HTERT RPE-1 (cell line): ENCODE data around the gene UBXN6.

Experiments used
- in situ Hi-C: fragments of 300-500 bp; cut with MboI; formaldehyde crosslinking; loops from 4 replicates; pipeline ENCODE4 v1.14.3; 2020; ENCODE audit warnings: low sequenced_read_pairs

The UBXN6 gene

DNA sequence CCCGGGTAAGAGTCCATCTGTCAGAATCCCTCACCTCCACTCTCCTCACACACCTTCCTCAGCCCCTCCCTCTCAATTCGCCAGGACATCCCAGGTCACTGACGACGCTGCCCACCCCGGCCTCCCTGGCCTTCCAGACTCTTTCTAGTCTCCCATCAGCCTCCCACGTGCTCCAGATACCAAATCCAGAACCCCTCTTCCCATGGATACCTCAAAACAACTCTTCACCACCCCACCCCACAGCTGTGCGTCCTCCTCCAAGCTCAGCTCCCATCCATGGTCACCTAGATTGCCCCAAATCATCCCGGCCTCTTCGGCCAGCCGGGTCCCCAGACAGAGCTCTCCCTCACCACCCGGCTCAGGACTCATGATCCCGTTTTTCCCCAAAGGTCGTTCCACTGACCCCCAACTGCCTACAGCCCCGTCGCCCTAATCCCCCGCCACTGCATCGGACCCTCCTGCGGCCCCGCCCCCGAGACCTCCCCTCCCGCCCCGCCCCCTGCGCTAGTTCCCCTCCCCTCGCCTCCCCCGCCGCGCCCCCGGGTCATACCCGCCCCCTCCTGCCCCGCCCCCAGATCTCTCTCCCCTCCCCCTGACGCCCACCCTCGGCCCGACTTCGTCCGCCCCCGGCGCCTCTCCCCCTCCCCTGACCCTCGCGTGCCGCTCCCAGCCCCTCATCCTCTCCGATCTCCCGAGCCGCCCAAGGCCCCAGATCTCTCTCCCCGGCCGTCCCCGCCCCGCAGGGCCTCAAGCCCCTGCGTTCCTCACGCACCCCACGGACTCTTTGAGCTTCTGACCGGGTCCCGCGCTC is 546 bp downstream of the UBXN6 start:
- in situ Hi-C loops, result no loop called here

GRCh38 chr19:4456476-4456842 is 1.1 kb downstream of the UBXN6 start:
- in situ Hi-C loops, result no loop called here

DNA sequence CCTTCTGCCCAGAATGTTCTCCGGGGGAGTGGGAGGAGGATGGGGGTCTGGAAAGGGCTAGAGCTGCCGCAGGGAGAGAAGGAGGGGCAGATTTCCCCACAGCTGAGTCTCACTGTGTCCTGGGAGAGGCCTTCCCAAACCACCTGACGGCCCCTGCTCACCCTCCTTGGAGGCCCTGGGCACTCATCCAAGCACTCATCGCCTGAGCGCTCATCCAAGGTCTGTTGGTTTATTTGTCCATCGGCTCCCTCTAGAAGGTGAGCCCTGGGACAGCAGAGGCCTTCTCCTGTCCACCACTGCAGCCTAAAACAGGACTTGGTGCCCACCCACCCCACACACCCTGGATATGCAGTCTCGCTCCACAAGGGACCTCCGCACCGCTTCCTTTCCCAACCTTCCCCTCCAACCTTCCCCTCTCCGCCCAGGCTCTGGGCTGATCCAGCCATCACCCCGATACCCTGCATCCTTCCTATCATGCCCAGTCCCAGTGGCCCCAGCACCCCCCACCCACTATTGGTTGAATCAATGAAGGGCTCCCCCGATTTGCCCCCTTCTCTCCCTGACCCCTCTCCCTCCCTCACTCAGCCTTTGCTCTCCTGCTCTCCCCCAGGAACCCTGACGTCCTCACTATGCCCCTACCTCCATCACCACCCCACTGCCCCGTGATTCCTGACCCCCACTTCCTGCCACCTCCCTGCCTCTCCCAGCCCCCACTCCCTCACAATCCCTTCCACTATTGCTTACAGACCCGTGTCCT is 1.7 kb downstream of the UBXN6 start:
- in situ Hi-C loops, result no loop called here

DNA sequence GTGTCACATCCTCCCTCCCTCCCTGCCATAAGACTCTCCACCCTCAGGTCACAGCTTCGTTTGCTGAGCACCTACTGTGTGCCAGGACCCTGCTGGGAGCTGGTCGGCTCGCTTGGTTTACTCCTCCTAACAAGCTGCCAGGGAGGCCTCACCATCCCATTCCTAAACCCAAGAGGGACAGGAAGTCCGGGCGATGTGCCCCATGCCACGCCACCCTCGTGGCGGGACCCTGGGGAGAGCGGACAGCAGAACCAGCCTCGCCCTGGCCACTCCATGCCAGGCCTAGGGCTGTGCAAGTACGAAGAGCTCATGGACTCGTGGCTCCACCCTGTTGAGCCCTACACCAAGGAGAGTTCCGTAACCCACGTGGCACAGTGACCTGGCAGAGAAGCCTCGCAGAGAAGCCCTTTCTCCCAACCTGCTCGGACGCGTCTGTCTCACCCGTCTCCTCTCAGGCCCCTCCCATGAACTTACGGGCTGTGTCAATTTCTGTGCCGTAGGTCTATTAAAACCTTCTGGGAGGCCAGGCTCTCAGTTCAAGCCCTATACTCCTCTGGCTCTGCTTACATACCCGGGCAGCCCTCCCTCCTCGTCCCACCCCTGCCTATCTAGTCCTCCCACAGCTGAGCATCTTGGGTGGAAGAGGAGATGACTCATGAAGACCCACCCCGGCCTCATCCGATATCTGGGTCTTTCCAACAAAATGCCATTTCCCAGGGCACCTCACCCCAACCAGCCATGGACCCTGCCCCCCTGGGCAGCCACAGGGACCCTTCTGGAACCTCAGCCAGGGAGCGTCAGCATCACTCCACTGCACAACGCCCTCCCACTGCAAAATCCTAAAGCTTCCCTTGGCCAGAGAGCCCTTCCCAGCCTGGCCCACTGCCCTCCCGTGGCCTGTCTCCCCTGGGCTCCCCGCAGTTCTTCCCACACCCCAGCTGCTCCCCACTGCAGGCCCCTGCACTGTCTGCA is 2.6 kb downstream of the UBXN6 start:
- in situ Hi-C loops, result no loop called here

GRCh38 chr19:4453232-4454179 is 4.1 kb downstream of the UBXN6 start:
- in situ Hi-C loops, result no loop called here

GRCh38 chr19:4452230-4452990 is 5.2 kb downstream of the UBXN6 start:
- in situ Hi-C loops, result no loop called here

- in situ Hi-C loops, result no loop called here
Observed at GRCh38 chr19:4449639-4450028, 8.0 kb downstream of the UBXN6 start.

DNA sequence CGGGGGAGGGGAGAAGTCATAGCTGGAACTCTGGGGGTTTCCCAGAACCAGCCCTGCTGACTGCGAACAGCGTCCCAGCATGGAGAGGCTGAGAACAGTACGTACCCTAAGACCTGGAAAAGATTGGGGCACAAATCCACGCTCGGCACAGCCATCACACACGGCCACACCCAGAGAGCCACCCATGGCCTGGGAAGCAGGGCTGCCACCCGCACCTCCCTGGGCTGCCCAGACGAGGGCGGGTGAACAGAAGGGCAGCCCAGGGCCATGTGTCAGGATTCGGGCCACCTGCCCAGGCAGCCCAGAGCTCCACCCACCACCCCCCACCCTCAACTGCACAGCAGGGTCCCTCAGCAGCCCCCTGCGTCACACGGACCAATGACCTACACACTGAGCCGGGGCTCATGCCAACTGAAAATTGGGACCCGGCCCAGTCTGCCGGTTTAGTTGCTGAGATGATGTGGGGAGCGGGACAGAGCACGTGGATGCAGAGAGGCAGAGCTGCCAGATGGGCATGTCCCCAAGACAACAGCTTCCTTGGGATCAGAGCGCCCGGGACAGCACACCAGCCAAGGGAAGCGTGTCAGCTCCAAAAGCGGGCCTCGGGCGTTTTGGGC is 8.5 kb downstream of the UBXN6 start:
- in situ Hi-C loops, result no loop called here

DNA sequence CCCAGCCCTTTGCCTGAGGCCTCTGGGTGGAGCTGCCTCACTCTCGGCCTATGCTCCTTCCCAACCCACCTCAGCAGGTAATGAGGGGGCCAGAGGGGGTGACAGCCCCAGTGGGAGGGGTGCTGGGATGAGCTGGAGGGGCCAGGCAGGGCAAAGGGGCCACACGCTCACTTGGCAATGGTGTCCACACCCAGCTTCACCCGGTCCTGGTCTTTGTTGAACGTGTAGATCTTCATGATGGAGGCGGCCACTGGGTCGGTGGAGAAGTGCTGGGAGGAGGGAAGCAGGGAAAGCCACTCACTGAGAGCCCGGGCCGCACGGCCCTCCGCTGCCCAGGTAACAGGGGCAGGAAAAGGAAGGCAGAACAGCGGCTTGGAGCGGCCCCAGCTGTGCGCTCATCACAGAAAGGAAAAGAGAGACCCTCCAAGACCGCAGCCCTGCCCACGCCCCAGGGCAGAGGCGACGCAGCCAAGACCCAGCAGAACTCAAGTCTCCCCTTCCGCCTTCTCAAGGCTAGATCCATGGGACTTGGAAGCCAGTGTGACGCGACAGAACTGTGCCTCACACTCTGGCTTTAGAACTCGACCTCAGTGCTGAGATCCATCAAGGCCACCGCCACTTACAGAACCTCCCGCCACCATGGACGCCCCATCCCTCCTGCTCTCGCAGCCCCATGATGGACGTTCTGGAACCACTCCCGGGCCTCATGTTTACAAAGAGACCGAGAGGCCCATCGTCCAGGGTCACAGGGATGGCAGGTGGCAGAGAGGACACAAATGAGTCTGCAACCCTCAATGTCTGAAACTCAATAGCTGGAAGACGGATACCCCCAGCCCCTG is 9.2 kb downstream of the UBXN6 start:
- in situ Hi-C loops, result no loop called here

GRCh38 chr19:4447327-4448146 is 10.1 kb downstream of the UBXN6 start:
- in situ Hi-C loops, result no loop called here

GRCh38 chr19:4446704-4447200 is 10.8 kb downstream of the UBXN6 start:
- in situ Hi-C loops, result no loop called here

DNA sequence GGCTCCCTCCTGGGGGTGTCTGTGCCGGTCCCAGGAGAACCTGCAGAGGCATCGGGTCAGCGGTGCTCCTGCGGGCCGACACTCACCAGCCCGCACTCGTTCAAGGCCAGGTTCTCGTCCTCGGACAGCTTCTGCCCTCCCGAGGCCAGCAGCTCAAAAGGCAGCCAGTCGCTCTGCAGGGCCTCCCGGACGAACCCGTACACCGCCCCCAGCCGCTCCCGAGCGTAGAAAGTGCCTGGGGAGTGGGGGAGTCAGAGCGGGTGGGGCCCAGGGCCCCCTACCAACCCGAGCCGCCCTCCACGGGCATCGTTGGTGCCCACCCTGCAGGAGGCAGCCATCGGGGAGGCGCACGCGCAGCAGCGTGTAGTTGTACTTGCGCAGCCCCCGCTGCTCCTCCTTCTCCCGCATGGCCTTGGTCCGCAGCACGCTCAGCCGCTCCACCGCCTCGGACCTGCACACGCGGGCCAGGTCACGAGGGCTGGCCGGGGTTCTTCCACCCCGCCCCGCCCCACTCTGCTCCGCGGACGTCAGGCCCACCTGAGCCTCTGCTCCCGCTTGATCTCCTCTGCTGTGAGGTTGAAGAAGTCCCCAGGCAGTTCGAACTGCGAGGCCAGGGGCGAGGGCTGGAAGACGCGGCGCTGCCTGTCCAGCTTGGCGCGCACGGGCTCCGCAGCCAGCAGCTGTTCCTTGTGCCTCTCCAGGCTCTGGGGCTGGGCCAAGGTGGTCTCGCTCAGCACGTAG is 11.5 kb downstream of the UBXN6 start:
- in situ Hi-C loops, result no loop called here

- in situ Hi-C loops, result no loop called here
Observed at GRCh38 chr19:4444765-4445741, 12.5 kb downstream of the UBXN6 start.

DNA sequence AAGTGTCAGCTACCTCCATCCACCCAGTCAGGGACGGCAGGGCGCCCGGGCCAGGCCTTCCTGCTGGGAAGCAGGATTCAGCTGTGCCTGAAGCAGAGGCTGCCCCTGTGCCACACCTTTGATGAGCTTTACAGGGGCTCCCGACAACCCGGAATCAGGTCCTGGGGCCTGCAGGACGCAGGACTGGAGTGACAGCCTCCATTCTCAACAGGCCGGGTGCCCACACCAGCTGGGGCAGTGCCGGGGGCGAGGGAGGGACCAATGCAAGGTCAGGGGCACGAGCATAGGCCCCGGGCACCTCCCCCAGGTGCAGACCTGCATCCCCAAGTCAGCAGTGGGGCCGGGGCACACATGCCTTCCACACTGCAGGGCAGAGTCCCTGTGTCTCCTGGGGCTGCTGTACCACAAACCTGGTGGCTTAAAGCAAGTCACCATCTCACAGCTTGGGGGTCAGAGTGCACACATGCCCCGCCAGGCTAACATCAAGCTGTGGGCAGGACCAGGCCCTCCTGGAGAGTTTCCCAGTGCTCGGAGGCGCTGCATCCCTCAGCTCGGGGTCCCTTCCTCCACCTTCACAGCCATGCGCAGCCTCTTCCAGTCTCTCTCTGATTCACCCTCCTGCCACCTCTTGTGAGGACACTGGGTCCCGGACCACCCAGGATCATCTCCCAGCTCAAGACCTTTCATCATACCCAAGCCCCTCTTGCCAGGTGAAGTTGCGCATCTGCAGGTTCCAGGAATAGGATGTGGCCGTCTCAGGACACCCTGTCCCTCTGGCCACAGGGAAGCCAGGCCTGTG is 13.4 kb downstream of the UBXN6 start:
- in situ Hi-C loops, result no loop called here
